GM12875 (cell line): Measurements from ENCODE around the gene KREMEN1.

Experiments
- H3K4me3 ChIP-seq: one replicate; pipeline ENCODE4 v1.5.1; 2011; ENCODE audit warnings: low read depth, low read length, control low read depth
- CTCF ChIP-seq: IDR thresholded peaks from 2 replicates; pipeline ENCODE4 v1.5.1; 2011; ENCODE audit warnings: low read depth, mild to moderate bottlenecking, control low read depth, inconsistent platforms, low read length, moderate library complexity, borderline replicate concordance; ENCODE audit not compliant: insufficient read depth

KREMEN1 gene

GRCh38 chr22:29060931-29061330 is 11.9 kb upstream of the KREMEN1 start:
- no peak for TF ChIP-seq CTCF
- H3K4me3 ChIP-seq = no peak overlapping the region

- no peak within 1 kb of the TSS for H3K4me3 ChIP-seq
- no peak for TF ChIP-seq CTCF
Measured at GRCh38 chr22:29061773-29062172, 11.1 kb upstream of the KREMEN1 start, which contains the start of gene C22orf31. Gene C22orf31, minus strand, starts transcription at chr22:29061831. Its CDS starts 39 bp downstream, at chr22:29061792.

GRCh38 chr22:29062286-29062821 is 10.5 kb upstream of the KREMEN1 start:
- no peak for TF ChIP-seq CTCF
- no peak overlapping the region for H3K4me3 ChIP-seq

GRCh38 chr22:29065468-29066190 is 7.2 kb upstream of the KREMEN1 start:
- TF ChIP-seq CTCF = no peak

GRCh38 chr22:29069463-29069862 is 3.4 kb upstream of the KREMEN1 start:
- no peak overlapping the region for H3K4me3 ChIP-seq
- no peak for TF ChIP-seq CTCF

More at GRCh38 chr22:29065468-29066190, 7.2 kb upstream of the KREMEN1 start:
- no peak overlapping the region for H3K4me3 ChIP-seq

- no peak for TF ChIP-seq CTCF
- no peak overlapping the region for H3K4me3 ChIP-seq
Measured at GRCh38 chr22:29070490-29070889, 2.3 kb upstream of the KREMEN1 start.
